Breast epithelium (tissue), 4 donors: ENCODE data around the gene SHLD3. TPM values are rescaled to one million over a fixed set of nuclear protein-coding genes. Genes with fewer than 3 reads are reported as not detected.
A peak's percentile ranks its signal among the peaks of the same experiment; 100 is the strongest.
"Not testable (repeated sequence)": the region's sequence is repeated elsewhere in the genome, so short reads cannot be mapped to it uniquely, and the experiment has no call there.

Source experiments
- DNase-seq, 2 donors: peaks; one replicate each; pipeline ENCODE4 v3.0.0-alpha.2; 2019; ENCODE audit warnings: low spot score in 2 of 2
- H3K27ac ChIP-seq, 2 donors: fragments of 200-600 bp; sonication (generic) in 1 of 2; one replicate each; pipeline ENCODE4 v1.5.1; 2016 to 2019; ENCODE audit warnings: mild to moderate bottlenecking in 1 of 2
- H3K27me3 ChIP-seq, 2 donors: fragments of 200-600 bp; sonication (generic) in 1 of 2; one replicate each; pipeline versions ENCODE4 v1.5.1 to v1.6.0; 2017 to 2019; ENCODE audit warnings: control low read depth in 1 of 2, mild to moderate bottlenecking in 1 of 2
- H3K36me3 ChIP-seq: fragments of 200-600 bp; one replicate; pipeline ENCODE4 v1.5.1; 2019
- H3K4me1 ChIP-seq, 2 donors: fragments of 200-600 bp; sonication (generic); one replicate each; pipeline ENCODE4 v1.5.1; 2016 to 2019; ENCODE audit warnings: control low read depth in 1 of 2
- H3K4me3 ChIP-seq, 3 donors: fragments of 200-600 bp; sonication (generic); 1 replicate in 2 of 3; 2 replicates in 1 of 3; pipeline ENCODE4 v1.5.1; 2016 to 2019; ENCODE audit warnings: mild to moderate bottlenecking in 3 of 3, moderate library complexity in 2 of 3
- H3K9me3 ChIP-seq, 2 donors: fragments of 200-600 bp; sonication (generic) in 1 of 2; one replicate each; pipeline ENCODE4 v1.5.1; 2016 to 2019; ENCODE audit warnings: control low read depth in 1 of 2
- CTCF ChIP-seq, 3 donors: fragments of 450-650 bp; IDR thresholded peaks; one replicate each; pipeline ENCODE4 v1.5.1; 2016 to 2017; ENCODE audit warnings: antibody characterized with exemption in 3 of 3, mild to moderate bottlenecking in 3 of 3, moderate library complexity in 3 of 3
- POLR2A ChIP-seq: fragments of 450-650 bp; IDR thresholded peaks from one replicate; pipeline ENCODE4 v1.6.1; 2016; ENCODE audit warnings: antibody characterized with exemption, mild to moderate bottlenecking, moderate library complexity
- POLR2AphosphoS5 ChIP-seq, 3 donors: sonication (generic); formaldehyde crosslinking; IDR thresholded peaks; one replicate each; pipeline ENCODE4 v1.6.1; 2017; ENCODE audit warnings: antibody characterized with exemption in 3 of 3
- intact Hi-C: fragments of 100-400 bp; cut with DNase I; formaldehyde crosslinking; loops from one replicate; pipeline ENCODE4 v1.15.1; 2023; ENCODE audit warnings: low total_unique reads
- total RNA-seq, 3 donors: library from RNA; depleted of rRNA; stranded (reverse); fragments of >200 nt; gene quantifications; one replicate each; pipeline ENCODE4 v1.1.0, GENCODE V29; 2016

Gene SHLD3
- total RNA-seq, 3 donors from 2014 or later, result 3.6 to 5.1 (median 3.7) TPM

GRCh38 chr5:65654713-65655112, 29.9 kb downstream of the SHLD3 start:
- Histone ChIP-seq H3K4me3 (no peak overlapping the region), H3K27ac (no peak overlapping the region), H3K4me1 (no peaks in the 10 kb centered on the region), H3K36me3 (no peaks in the 10 kb centered on the region), H3K27me3 (no peaks in the 10 kb centered on the region), H3K9me3 (no peaks in the 10 kb centered on the region)
- intact Hi-C loops, result no loop called here
- no peak for DNase-seq
- TF ChIP-seq POLR2A (no peak), POLR2AphosphoS5 (IDR thresholded peaks at IDR 0.05) (no peak), CTCF (IDR thresholded peaks at IDR 0.05) (no peak)

- no peaks in the 10 kb centered on the region for H3K4me1 ChIP-seq
- no peak overlapping the region for H3K27ac ChIP-seq
- no peaks in the 10 kb centered on the region for H3K27me3 ChIP-seq
- no peaks in the 10 kb centered on the region for H3K9me3 ChIP-seq
- intact Hi-C loops, result no loop called here
- DNase-seq, result no peak
- H3K36me3 ChIP-seq, result no peaks in the 10 kb centered on the region
- H3K4me3 ChIP-seq, result no peak overlapping the region
- TF ChIP-seq POLR2AphosphoS5 (IDR thresholded peaks at IDR 0.05) (no peak), CTCF (IDR thresholded peaks at IDR 0.05) (peak in 1 of 3 donors; percentile 25)
Observed at GRCh38 chr5:65663804-65664521, 39.1 kb downstream of the SHLD3 start.

GRCh38 chr5:65668696-65669095, 43.9 kb downstream of the SHLD3 start:
- H3K9me3 ChIP-seq, result no peaks in the 10 kb centered on the region
- intact Hi-C loops, result no loop called here
- H3K4me3 ChIP-seq, result no peak overlapping the region
- no peak for DNase-seq
- TF ChIP-seq POLR2AphosphoS5 (IDR thresholded peaks at IDR 0.05), result no peak
- no peak for TF ChIP-seq POLR2A
- no peak for TF ChIP-seq CTCF (IDR thresholded peaks at IDR 0.05)
- no peak overlapping the region for H3K27ac ChIP-seq
- no peaks in the 10 kb centered on the region for H3K4me1 ChIP-seq
- no peaks in the 10 kb centered on the region for H3K36me3 ChIP-seq
- no peaks in the 10 kb centered on the region for H3K27me3 ChIP-seq

- Histone ChIP-seq H3K9me3 (no peaks in the 10 kb centered on the region), H3K27ac (no peak overlapping the region), H3K36me3 (no peaks in the 10 kb centered on the region), H3K4me3 (no peak overlapping the region), H3K27me3 (no peaks in the 10 kb centered on the region), H3K4me1 (no peaks in the 10 kb centered on the region)
- TF ChIP-seq POLR2A (no peak), POLR2AphosphoS5 (IDR thresholded peaks at IDR 0.05) (no peak), CTCF (IDR thresholded peaks at IDR 0.05) (no peak)
- no peak for DNase-seq
- intact Hi-C loops, result no loop called here
Observed at GRCh38 chr5:65672796-65673195, 48.0 kb downstream of the SHLD3 start.

- TF ChIP-seq POLR2AphosphoS5 (IDR thresholded peaks at IDR 0.05) (no peak), CTCF (IDR thresholded peaks at IDR 0.05) (no peak), POLR2A (no peak)
- Histone ChIP-seq H3K4me1 (no peaks in the 10 kb centered on the region), H3K27ac (no peak overlapping the region), H3K36me3 (no peaks in the 10 kb centered on the region), H3K4me3 (no peak overlapping the region), H3K27me3 (no peaks in the 10 kb centered on the region), H3K9me3 (no peaks in the 10 kb centered on the region)
- no peak for DNase-seq
- intact Hi-C loops, result no loop called here
Observed at GRCh38 chr5:65674749-65675148, 49.9 kb downstream of the SHLD3 start.

- H3K27me3 ChIP-seq, H3K36me3 ChIP-seq, H3K4me3 ChIP-seq, H3K9me3 ChIP-seq, DNase-seq, H3K4me1 ChIP-seq, H3K27ac ChIP-seq, intact Hi-C loops: not testable (repeated sequence)
Observed at GRCh38 chr5:65676056-65676455, 51.2 kb downstream of the SHLD3 start.
